ENCODE measurements around the gene ISLR2.

The ISLR2 gene

DNA sequence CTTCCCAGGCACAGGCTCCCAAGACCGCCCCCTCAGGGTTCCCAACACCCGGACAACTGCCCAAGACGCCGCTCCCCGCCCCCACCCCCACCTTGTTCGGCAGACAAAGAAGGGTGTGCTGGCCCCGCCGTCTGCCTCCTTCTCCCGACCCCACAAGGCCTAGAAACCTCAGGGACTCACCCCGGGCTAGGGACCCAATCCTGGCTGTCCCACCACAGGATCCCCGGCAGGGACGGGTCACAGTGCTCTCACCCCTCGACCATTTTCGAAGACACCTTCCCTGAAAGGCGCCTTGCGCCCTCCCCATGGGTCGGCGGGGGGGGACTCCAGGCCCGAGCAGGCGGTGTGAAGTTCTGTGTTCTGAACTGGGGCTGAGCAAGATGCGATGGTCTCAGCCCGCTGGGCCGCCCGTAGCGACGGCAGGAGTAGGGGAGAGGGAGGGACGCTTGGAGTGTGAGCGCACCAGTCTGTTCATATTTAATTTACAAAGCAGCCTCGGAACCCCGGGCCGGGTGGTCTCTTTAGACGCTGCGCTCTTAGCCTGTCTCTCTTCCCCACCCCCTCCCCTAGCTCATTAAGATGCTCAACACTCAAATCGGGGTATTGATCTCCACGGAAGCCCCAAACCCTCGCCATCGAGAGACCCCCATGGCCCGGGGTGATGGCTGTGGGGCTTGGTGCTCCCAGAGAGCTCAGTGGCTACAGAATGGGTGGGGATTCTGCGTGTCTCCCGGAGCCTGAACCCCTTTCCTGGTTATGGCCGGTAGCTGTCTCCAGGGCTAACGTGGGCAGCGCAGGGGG is 1.4 kb upstream of the ISLR2 start:
- no peak for DNase-seq

GRCh38 chr15:74129586-74130154 is 716 bp upstream of the ISLR2 start:
- no peak for DNase-seq

GRCh38 chr15:74130849-74131627 is 652 bp downstream of the ISLR2 start:
- DNase-seq: no peak

DNA sequence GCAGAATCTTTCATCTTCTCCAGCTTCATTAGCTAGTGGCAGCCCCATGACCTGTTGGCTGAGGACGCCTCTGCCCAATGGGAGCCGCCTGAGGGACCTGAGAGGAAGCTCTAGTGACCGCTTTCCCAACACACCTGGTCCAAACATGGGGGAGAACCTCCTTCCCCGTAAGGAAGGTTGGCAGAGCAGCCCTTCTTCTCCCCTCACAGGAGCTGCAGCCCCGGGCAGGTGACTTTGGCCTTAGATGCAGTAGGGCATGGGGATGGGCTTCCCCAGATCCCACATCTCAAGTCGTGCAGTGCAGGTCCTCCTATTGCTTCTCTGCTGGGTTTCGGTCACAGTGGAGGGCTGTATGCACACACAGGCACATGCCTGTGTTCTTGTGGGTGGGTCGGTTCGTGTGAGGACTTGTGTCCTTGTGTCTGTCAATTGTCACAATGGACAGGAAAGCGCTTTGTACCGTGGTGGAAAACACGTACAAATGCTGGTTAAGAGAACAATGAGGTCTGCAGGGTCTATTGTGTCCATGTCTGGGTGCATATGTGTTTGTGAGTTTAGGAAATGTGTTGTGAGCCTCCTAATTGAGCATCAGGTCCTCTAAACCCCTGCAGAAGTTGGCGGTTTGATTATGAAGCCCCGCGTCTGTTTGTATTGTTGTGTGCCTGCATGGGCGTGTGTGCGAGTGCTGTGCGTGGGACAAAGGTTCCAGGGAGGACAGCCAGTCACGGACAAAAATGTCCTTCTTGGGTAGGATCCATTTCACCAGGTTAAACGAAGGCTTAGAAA is 1.4 kb downstream of the ISLR2 start:
- DNase-seq: no peak

DNA sequence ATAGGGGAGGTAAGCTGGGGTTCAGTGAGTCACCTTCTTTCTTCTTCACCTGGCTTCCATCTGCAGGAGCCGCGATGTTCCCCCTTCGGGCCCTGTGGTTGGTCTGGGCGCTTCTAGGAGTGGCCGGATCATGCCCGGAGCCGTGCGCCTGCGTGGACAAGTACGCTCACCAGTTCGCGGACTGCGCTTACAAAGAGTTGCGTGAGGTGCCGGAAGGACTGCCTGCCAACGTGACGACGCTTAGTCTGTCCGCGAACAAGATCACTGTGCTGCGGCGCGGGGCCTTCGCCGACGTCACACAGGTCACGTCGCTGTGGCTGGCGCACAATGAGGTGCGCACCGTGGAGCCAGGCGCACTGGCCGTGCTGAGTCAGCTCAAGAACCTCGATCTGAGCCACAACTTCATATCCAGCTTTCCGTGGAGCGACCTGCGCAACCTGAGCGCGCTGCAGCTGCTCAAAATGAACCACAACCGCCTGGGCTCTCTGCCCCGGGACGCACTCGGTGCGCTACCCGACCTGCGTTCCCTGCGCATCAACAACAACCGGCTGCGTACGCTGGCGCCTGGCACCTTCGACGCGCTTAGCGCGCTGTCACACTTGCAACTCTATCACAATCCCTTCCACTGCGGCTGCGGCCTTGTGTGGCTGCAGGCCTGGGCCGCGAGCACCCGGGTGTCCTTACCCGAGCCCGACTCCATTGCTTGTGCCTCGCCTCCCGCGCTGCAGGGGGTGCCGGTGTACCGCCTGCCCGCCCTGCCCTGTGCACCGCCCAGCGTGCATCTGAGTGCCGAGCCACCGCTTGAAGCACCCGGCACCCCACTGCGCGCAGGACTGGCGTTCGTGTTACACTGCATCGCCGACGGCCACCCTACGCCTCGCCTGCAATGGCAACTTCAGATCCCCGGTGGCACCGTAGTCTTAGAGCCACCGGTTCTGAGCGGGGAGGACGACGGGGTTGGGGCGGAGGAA is 2.6 kb downstream of the ISLR2 start:
- no peak for DNase-seq

DNA sequence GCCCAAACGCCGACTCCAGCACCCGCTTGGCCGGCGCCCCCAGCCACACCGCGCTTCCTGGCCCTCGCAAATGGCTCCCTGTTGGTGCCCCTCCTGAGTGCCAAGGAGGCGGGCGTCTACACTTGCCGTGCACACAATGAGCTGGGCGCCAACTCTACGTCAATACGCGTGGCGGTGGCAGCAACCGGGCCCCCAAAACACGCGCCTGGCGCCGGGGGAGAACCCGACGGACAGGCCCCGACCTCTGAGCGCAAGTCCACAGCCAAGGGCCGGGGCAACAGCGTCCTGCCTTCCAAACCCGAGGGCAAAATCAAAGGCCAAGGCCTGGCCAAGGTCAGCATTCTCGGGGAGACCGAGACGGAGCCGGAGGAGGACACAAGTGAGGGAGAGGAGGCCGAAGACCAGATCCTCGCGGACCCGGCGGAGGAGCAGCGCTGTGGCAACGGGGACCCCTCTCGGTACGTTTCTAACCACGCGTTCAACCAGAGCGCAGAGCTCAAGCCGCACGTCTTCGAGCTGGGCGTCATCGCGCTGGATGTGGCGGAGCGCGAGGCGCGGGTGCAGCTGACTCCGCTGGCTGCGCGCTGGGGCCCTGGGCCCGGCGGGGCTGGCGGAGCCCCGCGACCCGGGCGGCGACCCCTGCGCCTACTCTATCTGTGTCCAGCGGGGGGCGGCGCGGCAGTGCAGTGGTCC is 3.5 kb downstream of the ISLR2 start:
- no peak for DNase-seq

GRCh38 chr15:74134387-74135027 is 4.1 kb downstream of the ISLR2 start:
- no peak for DNase-seq

DNA sequence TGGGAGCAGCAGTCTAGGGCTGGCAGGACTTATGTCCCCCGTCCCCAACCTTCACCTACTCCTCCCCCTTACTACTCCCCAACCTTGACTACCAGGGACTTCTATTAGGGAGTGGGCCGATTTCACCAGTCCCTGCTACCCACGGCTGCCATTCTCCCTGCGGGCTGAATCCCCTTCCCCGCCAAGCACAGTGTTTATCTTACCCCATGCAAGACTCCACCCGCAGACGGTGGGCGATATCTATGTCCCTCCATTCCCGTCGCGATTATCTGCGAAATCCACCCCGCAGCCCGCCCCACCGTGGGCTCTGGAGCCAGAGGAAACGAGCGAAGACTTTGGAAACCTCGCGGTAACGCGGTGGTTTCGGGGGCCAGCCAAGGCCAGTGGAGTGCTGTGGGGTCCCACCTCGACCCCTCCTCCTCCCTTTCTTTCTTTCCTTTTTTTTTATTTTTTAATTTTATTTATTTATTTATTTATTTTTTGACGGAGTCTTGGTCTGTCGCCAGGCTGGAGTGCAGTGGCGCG is 4.7 kb downstream of the ISLR2 start:
- DNase-seq: no peak

GRCh38 chr15:74136540-74136813 is 6.1 kb downstream of the ISLR2 start:
- DNase-seq: no peak

GRCh38 chr15:74136814-74137536 is 6.6 kb downstream of the ISLR2 start:
- no peak for DNase-seq

DNA sequence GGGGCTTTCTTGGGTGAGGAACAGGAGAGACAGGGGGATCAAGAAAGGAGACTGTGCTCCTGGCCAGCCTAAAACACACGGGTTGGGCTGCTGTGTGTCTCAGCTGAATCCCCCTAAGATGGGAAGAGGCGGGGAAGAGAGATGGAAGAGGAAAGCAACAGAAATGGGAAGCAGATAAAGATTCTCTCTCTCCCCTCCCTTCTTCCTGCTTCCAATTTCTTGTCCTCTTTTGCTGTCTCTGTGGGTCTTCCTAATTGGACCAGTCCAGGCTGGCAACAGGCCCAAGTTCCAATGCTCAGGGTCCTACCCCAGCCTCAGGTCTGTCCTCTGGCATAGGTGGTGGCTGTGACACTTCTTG is 7.1 kb downstream of the ISLR2 start:
- DNase-seq: no peak

DNA sequence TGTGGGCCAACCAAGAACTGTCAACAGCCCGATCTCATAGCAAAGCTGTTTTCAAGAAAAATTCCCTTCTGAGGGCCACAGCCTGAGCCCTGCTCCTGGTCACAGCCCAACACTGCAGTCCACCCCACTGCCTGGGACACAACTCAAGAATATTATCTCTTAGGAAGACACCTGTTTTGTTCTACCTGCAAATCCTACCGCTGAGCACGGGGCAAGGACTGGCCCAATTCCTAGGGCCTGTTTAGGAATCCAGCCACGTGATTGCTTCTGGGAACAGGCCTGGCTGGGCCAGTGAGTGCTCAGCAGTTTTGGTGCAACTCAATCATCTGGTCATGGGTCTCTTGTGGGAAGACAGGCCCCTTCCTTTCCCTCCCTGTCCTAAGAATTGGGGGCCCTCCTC is 8.3 kb downstream of the ISLR2 start:
- no peak for DNase-seq

DNA sequence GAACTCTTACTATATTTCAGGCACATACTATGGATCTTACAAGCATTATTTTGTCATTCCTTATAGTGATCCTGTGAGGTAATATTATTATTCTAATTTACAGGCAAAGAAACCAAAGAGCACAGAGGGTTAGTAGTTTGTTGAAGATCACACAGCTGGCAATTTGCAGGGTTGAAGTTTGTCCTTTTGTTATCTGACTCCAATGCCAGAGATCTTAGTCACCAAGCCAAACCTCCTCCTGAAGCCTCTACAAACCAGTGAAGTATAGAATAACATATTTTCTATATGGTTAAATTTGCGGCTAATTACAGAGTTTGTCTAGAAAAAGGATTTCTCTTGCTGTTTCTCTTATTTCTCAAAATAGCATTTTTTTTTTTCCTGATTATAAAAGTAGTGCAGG is 11.2 kb downstream of the ISLR2 start:
- DNase-seq: no peak

GRCh38 chr15:74144153-74144775 is 13.9 kb downstream of the ISLR2 start:
- DNase-seq: no peak

DNA sequence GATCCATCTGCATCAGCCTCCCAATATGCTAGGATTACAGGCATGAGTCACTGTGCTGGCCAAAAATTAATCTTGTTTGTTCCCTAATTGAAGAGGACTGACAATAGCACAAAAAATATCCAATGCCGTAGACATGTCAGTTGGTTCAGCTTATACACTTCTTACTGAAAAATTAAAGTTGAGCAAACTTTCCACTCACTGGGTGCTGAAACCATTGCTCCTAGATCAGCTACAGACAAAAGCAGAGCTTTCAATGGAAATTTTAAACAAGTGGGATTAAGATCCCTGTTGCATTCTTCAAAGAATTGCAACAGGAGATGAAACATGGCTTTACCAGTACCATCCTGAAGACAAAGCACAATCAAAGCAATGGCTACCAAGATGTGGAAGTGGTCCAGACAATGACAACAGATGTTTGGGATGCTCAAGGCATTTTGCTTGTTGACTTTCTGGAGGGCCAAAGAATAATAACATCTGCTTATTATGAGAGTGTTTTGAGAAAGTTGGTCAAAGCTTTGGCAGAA is 16.0 kb downstream of the ISLR2 start:
- no peak for DNase-seq

DNA sequence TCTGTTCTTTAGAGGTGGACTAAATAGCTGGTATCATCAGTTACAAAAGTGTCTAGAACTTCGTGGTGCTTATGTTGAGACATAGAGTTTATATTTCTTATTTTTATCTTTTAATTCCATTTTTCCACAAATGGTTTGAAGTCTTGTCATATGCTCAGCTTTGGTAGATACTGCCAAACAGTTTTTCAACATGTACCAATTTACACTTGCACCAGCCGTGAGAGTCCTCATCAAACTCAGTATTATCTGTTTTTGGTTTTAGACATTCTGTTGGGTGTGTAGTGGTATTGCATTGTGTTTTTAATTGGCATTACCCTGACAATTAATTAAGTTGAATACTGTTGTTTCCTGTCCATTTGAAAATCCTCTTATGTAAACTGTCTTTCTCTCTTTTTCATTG is 16.7 kb downstream of the ISLR2 start:
- no peak for DNase-seq

DNA sequence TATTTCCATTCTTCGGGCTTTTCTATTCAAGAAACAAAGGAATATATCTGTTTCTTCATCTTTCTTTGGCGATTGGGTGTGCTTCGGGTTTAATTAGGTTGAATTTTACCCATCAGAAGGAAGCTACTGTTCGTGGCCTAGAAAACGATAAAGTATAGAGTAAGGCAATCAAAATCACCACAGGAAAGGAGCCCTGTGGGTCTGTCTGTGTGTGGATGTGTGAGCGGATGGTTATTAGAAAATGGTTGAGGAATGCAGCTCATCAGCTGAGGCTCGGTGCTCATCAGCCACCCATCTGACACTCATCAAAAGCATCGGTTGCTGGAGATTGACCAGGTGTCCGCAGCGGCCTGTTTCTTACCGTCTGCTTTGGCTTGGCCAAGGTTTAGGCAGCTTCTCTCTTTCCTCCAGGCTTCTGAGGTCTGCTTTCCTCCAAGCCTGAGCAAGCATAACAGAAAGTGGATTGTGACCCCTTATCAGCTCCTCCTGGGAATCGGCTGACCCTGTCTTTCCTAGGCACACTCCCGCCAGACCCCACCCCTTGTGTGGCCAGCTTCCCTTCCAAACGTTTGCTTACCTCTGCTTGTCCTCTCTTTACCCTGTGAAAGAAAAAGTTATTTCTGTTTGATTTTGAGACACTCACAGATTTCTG is 25.5 kb downstream of the ISLR2 start:
- no peak for DNase-seq

GRCh38 chr15:74156678-74157411 is 26.5 kb downstream of the ISLR2 start:
- DNase-seq: no peak
